Endothelial cell of umbilical vein (primary cell): ENCODE data around the gene PLEKHG1. TPM values are rescaled to one million over a fixed set of nuclear protein-coding genes. Genes with fewer than 3 reads are reported as not detected.

Source experiments
- BruUV-seq: library from RNA; stranded (reverse); fragments of 400-500 nt; replicated peaks from 2 replicates; lab custom pipeline; 2021; lab: Mats Ljungman, UMichigan
- CTCF ChIA-PET: fragments of 300-600, 350-600 bp; sonication (Branson Sonifier 250); formaldehyde crosslinking; loops from one replicate; lab custom pipeline; 2021; ENCODE audit warnings: antibody characterized with exemption, inconsistent platforms; lab: Charles Lee
- POLR2A ChIA-PET: fragments of 300-600, 350-600 bp; sonication (Branson Sonifier 250); formaldehyde crosslinking; loops from one replicate; lab custom pipeline; 2021; ENCODE audit warnings: antibody characterized with exemption, inconsistent platforms; lab: Charles Lee
- DNase-seq: peaks from one replicate; pipeline ENCODE4 v3.0.0-alpha.2; 2011; ENCODE audit warnings: low read depth, low spot score
- FAIRE-seq: peaks from 2 replicates; lab custom pipeline; 2011; peaks lifted over from hg19 to GRCh38; lab: Jason Lieb, UNC
- H2AFZ ChIP-seq: 2 replicates; pipeline ENCODE4 v1.6.0; 2012; ENCODE audit warnings: low read depth, low read length, control low read depth, inconsistent platforms
- H3K27ac ChIP-seq: 2 replicates; pipeline ENCODE4 v1.5.1; 2011; ENCODE audit warnings: low read depth, mild to moderate bottlenecking, control low read depth, low read length, moderate library complexity; ENCODE audit not compliant: insufficient read depth
- H3K27me3 ChIP-seq, 2 experiments: 2 replicates each; pipeline versions ENCODE4 v1.6.0 to v1.6.1; 2011; ENCODE audit warnings: low read length in 2 of 2, mixed read lengths in 1 of 2; ENCODE audit not compliant: control insufficient read depth in 2 of 2, insufficient read depth in 2 of 2
- H3K36me3 ChIP-seq, 2 experiments: 2 replicates in 1 of 2; 3 replicates in 1 of 2; pipeline ENCODE4 v1.5.1; 2011; ENCODE audit warnings: low read length in 2 of 2, mild to moderate bottlenecking in 1 of 2, moderate library complexity in 1 of 2; ENCODE audit not compliant: control insufficient read depth in 2 of 2, insufficient read depth in 2 of 2; ENCODE audit errors: extremely low read depth in 1 of 2
- H3K4me1 ChIP-seq: 3 replicates; pipeline ENCODE4 v1.5.1; 2011; ENCODE audit warnings: mild to moderate bottlenecking, low read length; ENCODE audit not compliant: control insufficient read depth, insufficient read depth; ENCODE audit errors: extremely low read depth
- H3K4me2 ChIP-seq: 2 replicates; pipeline ENCODE4 v1.6.1; 2011; ENCODE audit warnings: low read length, control low read depth, mixed read lengths; ENCODE audit not compliant: insufficient read depth
- H3K4me3 ChIP-seq, 3 experiments: fragments of 200-600 bp in 1 of 3; sonication (generic), shearing (Covaris generic) in 1 of 3; replicated peaks in 1 of 3; 2 replicates each; pipeline ENCODE4 v1.5.1; 2011 to 2016; ENCODE audit warnings: control low read depth in 3 of 3, low read length in 3 of 3, mild to moderate bottlenecking in 2 of 3, inconsistent platforms in 1 of 3, low read depth in 1 of 3, moderate library complexity in 1 of 3; ENCODE audit not compliant: insufficient read depth in 1 of 3
- H3K79me2 ChIP-seq: 2 replicates; pipeline ENCODE4 v1.6.0; 2012; ENCODE audit warnings: low read length, inconsistent platforms; ENCODE audit not compliant: control insufficient read depth, insufficient read depth
- H3K9ac ChIP-seq: replicated peaks from 2 replicates; pipeline ENCODE3; 2011; ENCODE audit warnings: low read length, control low read depth; ENCODE audit not compliant: insufficient read depth; ENCODE audit errors: extremely low read depth
- H3K9me1 ChIP-seq: replicated peaks from 3 replicates; pipeline ENCODE4 v1.6.0; 2011; ENCODE audit warnings: mild to moderate bottlenecking, low read length; ENCODE audit not compliant: control insufficient read depth, insufficient read depth; ENCODE audit errors: extremely low read depth
- H3K9me3 ChIP-seq: replicated peaks from 2 replicates; pipeline ENCODE4 v1.5.1; 2012; ENCODE audit warnings: low read length, inconsistent platforms; ENCODE audit not compliant: control insufficient read depth, insufficient read depth
- H4K20me1 ChIP-seq: replicated peaks from 2 replicates; pipeline ENCODE3; 2011; ENCODE audit warnings: mild to moderate bottlenecking, low read length; ENCODE audit not compliant: control insufficient read depth, insufficient read depth; ENCODE audit errors: extremely low read depth
- CTCF ChIP-seq, 2 donors: IDR thresholded peaks; 1 replicate in 1 of 2; 2 replicates in 1 of 2; pipeline ENCODE4 v1.5.1; 2011; ENCODE audit warnings: low read length in 2 of 2, mild to moderate bottlenecking in 2 of 2, moderate library complexity in 2 of 2, control low read depth in 1 of 2, inconsistent platforms in 1 of 2, low read depth in 1 of 2; ENCODE audit not compliant: insufficient read depth in 1 of 2; ENCODE audit errors: extremely low read depth in 1 of 2
- GATA2 ChIP-seq: IDR thresholded peaks from 2 replicates; pipeline ENCODE4 v1.7.0; 2011; ENCODE audit warnings: low read depth, mild to moderate bottlenecking, moderate library complexity, mixed read lengths, low read length; ENCODE audit not compliant: insufficient read length, insufficient read depth
- JUN ChIP-seq: IDR thresholded peaks from 2 replicates; pipeline ENCODE4 v1.6.1; 2011; ENCODE audit warnings: borderline replicate concordance, low read depth; ENCODE audit not compliant: insufficient read length, insufficient read depth
- MAX ChIP-seq: IDR thresholded peaks from 2 replicates; pipeline ENCODE4 v1.6.1; 2011; ENCODE audit not compliant: insufficient read depth, insufficient read length
- POLR2AphosphoS5 ChIP-seq: IDR thresholded peaks from 2 replicates; pipeline ENCODE4 v1.6.1; 2012; ENCODE audit warnings: low read depth, mild to moderate bottlenecking, control low read depth, low read length, moderate library complexity; ENCODE audit not compliant: insufficient read depth
- dilution Hi-C: fragments of 300-500 bp; cut with MboI; formaldehyde crosslinking; loops from one replicate; pipeline ENCODE4 v1.15.0; 2019; ENCODE audit warnings: low sequenced_read_pairs; ENCODE audit not compliant: extremely low pct_ligation_motif_present
- intact Hi-C: fragments of 100-400 bp; cut with micrococcal nuclease; formaldehyde crosslinking; loops from one replicate; pipeline ENCODE4 v1.10.0; 2022
- polyA plus RNA-seq, 4 experiments: library from polyadenylated mRNA; depleted of rRNA in 3 of 4; stranded (reverse) in 3 of 4; unstranded in 1 of 4; fragments of >200 nt; gene quantifications; 2 replicates each; pipeline versions ENCODE4 v1.2.1 to v1.2.3, GENCODE V29; 2011 to 2012; ENCODE audit warnings: missing spikeins in 1 of 4
- total RNA-seq: library from RNA; stranded (reverse); gene quantifications from 2 replicates; pipeline ENCODE4 v1.2.3, GENCODE V29; 2021

PLEKHG1 gene
- total and polyA plus RNA-seq, 2 donors (not counting 3 experiments of a cell fraction or from before 2014, with no cell fraction given): 8.8 to 62.5 TPM

- no TSS peak for BruUV-seq
- Histone ChIP-seq H3K36me3 (no peaks in the 10 kb centered on the region), H3K4me1 (no peaks in the 10 kb centered on the region), H2AFZ (no peak overlapping the region), H3K79me2 (no peaks in the 10 kb centered on the region), H3K4me3 (no peak overlapping the region), H4K20me1 (no peaks in the 10 kb centered on the region), H3K27ac (no peak overlapping the region), H3K9ac (no peak overlapping the region), H3K9me3 (no peaks in the 10 kb centered on the region), H3K4me2 (no peak overlapping the region), H3K27me3 (peaks cover 14 to 15% of the 10 kb centered on the region in 2 experiments), H3K9me1 (no peaks in the 10 kb centered on the region)
- ChIA-PET POLR2A (interaction anchor here (0.5 kb wide), 1 partner anchor 10 kb away, joined by 3 read pairs; no protein-coding TSS in a partner anchor), CTCF (interaction anchor here (0.9 to 1.7 kb wide), 5 partner anchors 8 to 223 kb away, joined by 3 to 4 read pairs (median 3); no protein-coding TSS in a partner anchor)
- FAIRE-seq (no peak), DNase-seq (no peak)
- intact Hi-C loops (no loop called here), dilution Hi-C loops (no loop called here)
- TF ChIP-seq MAX (no peak), JUN (no peak), GATA2 (no peak), POLR2AphosphoS5 (no peak), CTCF (IDR thresholded peaks at IDR 0.05; ENCODE audit: extremely low read depth in 1 of 2, insufficient read depth in 1 of 2, low read depth in 1 of 2, low read length in 2 of 2) (no peak)
These were observed 7.2 kb upstream of the PLEKHG1 start for GRCh38 chr6:150592377-150592995.
